Gastrocnemius medialis (tissue), 4 donors: ENCODE measurements around the gene CCDC85B. TPM values are rescaled to one million over a fixed set of nuclear protein-coding genes. Genes with fewer than 3 reads are reported as not detected.

Experiments used
- ATAC-seq, 2 donors: fragments of 150-250 bp; one replicate each; pipeline ENCODE4 v1.9.1; 2016
- DNase-seq, 2 donors: peaks; one replicate each; pipeline ENCODE4 v3.0.0-alpha.2; 2019
- H3K27ac ChIP-seq, 4 donors: fragments of 200-600 bp; sonication (generic); 1 replicate in 1 of 4; 2 replicates in 3 of 4; pipeline ENCODE4 v1.5.1; 2016 to 2018; ENCODE audit warnings: mild to moderate bottlenecking in 2 of 4, moderate library complexity in 1 of 4
- H3K27me3 ChIP-seq, 3 donors: fragments of 200-600 bp; sonication (generic) in 2 of 3; 1 replicate in 1 of 3; 2 replicates in 2 of 3; pipeline versions ENCODE4 v1.5.1 to v1.6.0; 2016 to 2019; ENCODE audit warnings: mild to moderate bottlenecking in 1 of 3, moderate library complexity in 1 of 3
- H3K36me3 ChIP-seq, 2 donors: fragments of 200-600 bp; sonication (generic) in 1 of 2; one replicate each; pipeline ENCODE4 v1.5.1; 2017 to 2018
- H3K4me1 ChIP-seq, 2 donors: fragments of 200-600 bp; sonication (generic) in 1 of 2; one replicate each; pipeline ENCODE4 v1.5.1; 2016 to 2017; ENCODE audit warnings: mild to moderate bottlenecking in 2 of 2
- H3K4me3 ChIP-seq, 4 donors: fragments of 200-600 bp; sonication (generic) in 3 of 4; 1 replicate in 1 of 4; 2 replicates in 3 of 4; pipeline ENCODE4 v1.5.1; 2016 to 2019; ENCODE audit warnings: mild to moderate bottlenecking in 2 of 4
- H3K9me3 ChIP-seq, 3 donors: fragments of 200-600 bp; sonication (generic) in 2 of 3; 1 replicate in 1 of 3; 2 replicates in 2 of 3; pipeline ENCODE4 v1.5.1; 2016 to 2019
- POLR2A ChIP-seq, 2 donors: fragments of 450-650 bp; IDR thresholded peaks; one replicate each; pipeline ENCODE4 v1.6.1; 2017; ENCODE audit warnings: antibody characterized with exemption in 2 of 2, mild to moderate bottlenecking in 2 of 2, moderate library complexity in 2 of 2
- in situ Hi-C, 4 donors: fragments of 200-750 bp; cut with MboI; loops; one replicate each; pipeline versions ENCODE4 v1.15.0 to v1.8.0; 2017; ENCODE audit warnings: low sequenced_read_pairs in 4 of 4
- intact Hi-C: fragments of 100-400 bp; cut with DNase I; formaldehyde crosslinking; loops from one replicate; pipeline ENCODE4 v1.15.1; 2023; ENCODE audit warnings: low total_unique reads
- total RNA-seq, 4 donors: library from RNA; depleted of rRNA; stranded (reverse); fragments of >200 nt; gene quantifications; one replicate each; pipeline versions ENCODE4 v1.1.0 to v1.2.3, GENCODE V29; 2016
- TF ChIP-seq, protein P1 (sequence below), 5 experiments: fragments of 450-650 bp in 3 of 5; fragments of 200-600 bp in 2 of 5; sonication (generic) in 2 of 5; IDR thresholded peaks in 4 of 5; conservative IDR thresholded peaks in 1 of 5; 1 replicate in 4 of 5; 2 replicates in 1 of 5; pipeline ENCODE4 v1.5.1; 2016 to 2019; ENCODE audit warnings: antibody characterized with exemption in 5 of 5, mild to moderate bottlenecking in 3 of 5, moderate library complexity in 3 of 5

Gene CCDC85B
- total RNA-seq, 4 donors from 2014 or later, result 25.4 to 81.3 (median 42.4) TPM

DNA sequence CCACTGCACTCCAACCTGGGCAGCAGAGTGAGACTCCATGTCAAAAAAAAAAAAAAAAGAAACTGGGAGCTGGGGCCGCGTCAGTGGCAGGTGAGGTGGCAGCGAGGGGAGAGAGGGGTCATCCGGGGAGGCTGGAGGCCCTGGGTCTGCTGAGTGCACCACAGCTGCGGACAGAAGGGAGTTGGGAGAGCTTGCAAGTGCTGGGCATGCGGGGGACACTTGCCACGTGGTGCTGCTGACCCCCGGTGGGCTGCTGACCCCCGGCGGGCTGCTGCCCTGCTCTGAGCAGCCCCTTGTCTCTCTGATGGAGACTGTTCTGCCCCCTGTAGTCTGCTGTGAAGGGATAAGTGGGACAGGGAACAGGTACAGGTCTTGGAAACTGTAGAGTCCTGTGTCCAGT lies 31.4 kb downstream of the CCDC85B start:
- H3K9me3 ChIP-seq, result no peaks in the 10 kb centered on the region
- no peak for DNase-seq
- TF ChIP-seq, protein P1, sequence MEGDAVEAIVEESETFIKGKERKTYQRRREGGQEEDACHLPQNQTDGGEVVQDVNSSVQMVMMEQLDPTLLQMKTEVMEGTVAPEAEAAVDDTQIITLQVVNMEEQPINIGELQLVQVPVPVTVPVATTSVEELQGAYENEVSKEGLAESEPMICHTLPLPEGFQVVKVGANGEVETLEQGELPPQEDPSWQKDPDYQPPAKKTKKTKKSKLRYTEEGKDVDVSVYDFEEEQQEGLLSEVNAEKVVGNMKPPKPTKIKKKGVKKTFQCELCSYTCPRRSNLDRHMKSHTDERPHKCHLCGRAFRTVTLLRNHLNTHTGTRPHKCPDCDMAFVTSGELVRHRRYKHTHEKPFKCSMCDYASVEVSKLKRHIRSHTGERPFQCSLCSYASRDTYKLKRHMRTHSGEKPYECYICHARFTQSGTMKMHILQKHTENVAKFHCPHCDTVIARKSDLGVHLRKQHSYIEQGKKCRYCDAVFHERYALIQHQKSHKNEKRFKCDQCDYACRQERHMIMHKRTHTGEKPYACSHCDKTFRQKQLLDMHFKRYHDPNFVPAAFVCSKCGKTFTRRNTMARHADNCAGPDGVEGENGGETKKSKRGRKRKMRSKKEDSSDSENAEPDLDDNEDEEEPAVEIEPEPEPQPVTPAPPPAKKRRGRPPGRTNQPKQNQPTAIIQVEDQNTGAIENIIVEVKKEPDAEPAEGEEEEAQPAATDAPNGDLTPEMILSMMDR (IDR thresholded peaks at IDR 0.05 in 4 of 5, conservative IDR thresholded peaks at IDR 0.05 in 1 of 5), result no peak
- TF ChIP-seq POLR2A (IDR thresholded peaks at IDR 0.05), result no peak
- H3K27me3 ChIP-seq, result no peaks in the 10 kb centered on the region
- no peak overlapping the region for H3K4me3 ChIP-seq
- ATAC-seq, result no peak
- intact Hi-C loops, result no loop called here
- H3K36me3 ChIP-seq, result peaks cover 0 to 26% of the 10 kb centered on the region in 2 donors
- in situ Hi-C loops, result no loop called here
- peaks cover 22 to 27% of the 10 kb centered on the region in 2 donors for H3K4me1 ChIP-seq
- H3K27ac ChIP-seq, result no peak overlapping the region

DNA sequence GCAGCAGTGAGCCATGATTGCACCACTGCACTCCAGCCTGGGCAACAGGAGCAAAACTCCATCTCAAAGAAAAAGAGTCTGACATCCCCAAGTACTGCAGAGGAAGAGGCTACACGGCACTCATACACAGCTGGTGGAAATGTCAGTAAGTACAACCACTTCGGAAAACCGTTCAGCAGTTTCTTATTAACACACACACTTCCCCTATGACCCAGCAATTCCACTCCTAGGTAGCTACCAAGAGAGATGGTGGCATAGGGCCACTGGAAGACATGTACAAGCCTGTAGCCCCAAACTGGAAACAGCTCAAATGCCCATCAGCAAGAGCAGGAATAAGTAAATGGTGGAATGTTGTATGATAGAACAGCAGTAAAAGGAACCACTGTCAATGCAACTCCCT lies 32.1 kb downstream of the CCDC85B start:
- peaks cover 15 to 21% of the 10 kb centered on the region in 2 donors for H3K4me1 ChIP-seq
- H3K27me3 ChIP-seq, result no peaks in the 10 kb centered on the region
- no peak overlapping the region for H3K4me3 ChIP-seq
- H3K9me3 ChIP-seq, result no peaks in the 10 kb centered on the region
- H3K36me3 ChIP-seq, result peaks cover 0 to 26% of the 10 kb centered on the region in 2 donors
- no peak overlapping the region for H3K27ac ChIP-seq
- intact Hi-C loops, result no loop called here
- in situ Hi-C loops, result no loop called here
- DNase-seq, result no peak
- no peak for ATAC-seq
- no peak for TF ChIP-seq POLR2A (IDR thresholded peaks at IDR 0.05)
- TF ChIP-seq, protein P1 (IDR thresholded peaks at IDR 0.05 in 4 of 5, conservative IDR thresholded peaks at IDR 0.05 in 1 of 5), result no peak

DNA sequence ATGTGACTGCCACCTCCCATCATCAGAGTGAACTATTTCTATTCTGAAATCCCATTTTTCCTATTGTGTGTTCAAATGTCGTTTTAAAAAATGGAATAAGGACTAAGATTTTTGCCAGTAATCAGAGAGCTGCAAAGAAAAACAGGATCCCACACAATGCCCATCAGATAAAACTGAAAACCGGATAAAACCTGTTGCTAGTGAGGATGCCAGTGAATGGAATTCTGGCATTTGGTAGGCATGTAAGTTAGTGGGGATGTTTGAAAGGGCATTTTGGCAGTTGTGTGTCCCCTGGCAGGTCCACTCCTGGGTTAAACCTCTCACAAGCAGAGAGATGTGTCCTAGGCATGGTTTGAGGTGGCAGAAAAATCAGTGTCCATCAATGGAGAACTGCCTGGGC lies 34.9 kb downstream of the CCDC85B start:
- ATAC-seq (no peak), DNase-seq (no peak)
- H3K4me3 ChIP-seq, result no peak overlapping the region
- no peak for TF ChIP-seq POLR2A (IDR thresholded peaks at IDR 0.05)
- TF ChIP-seq, protein P1 (IDR thresholded peaks at IDR 0.05 in 4 of 5, conservative IDR thresholded peaks at IDR 0.05 in 1 of 5), result no peak
- H3K4me1 ChIP-seq, result peaks cover 4 to 7% of the 10 kb centered on the region in 2 donors
- no peaks in the 10 kb centered on the region for H3K27me3 ChIP-seq
- intact Hi-C loops (no loop called here), in situ Hi-C loops (no loop called here)
- H3K27ac ChIP-seq, result no peak overlapping the region
- no peaks in the 10 kb centered on the region for H3K9me3 ChIP-seq
- peaks cover 0 to 26% of the 10 kb centered on the region in 2 donors for H3K36me3 ChIP-seq

DNA sequence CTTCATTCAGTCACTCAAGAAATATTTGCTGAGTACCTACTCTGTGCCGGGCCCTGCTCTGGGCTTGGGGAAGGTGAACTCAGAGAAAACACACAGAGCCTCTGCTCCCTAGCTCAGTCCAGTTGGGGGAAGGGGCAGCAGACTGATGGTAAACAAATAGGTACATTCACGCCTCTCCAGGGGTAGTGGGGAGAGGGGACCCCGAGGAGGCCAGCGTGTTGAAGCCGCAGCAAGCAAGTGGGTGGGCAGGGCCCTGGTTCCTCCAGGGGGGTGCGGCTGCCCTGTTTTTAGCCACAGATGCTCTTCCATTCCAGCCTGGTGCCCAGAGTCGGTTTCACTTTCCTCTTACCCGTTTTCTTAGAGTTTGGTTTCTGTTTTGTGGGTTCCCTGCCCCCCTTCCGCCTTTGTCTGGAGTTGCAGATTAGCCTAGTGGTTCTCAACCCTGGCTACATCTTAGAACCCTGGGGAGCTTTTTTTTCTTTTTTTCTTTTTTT lies 37.5 kb downstream of the CCDC85B start:
- TF ChIP-seq, protein P1 (IDR thresholded peaks at IDR 0.05 in 4 of 5, conservative IDR thresholded peaks at IDR 0.05 in 1 of 5), result no peak
- no peak for TF ChIP-seq POLR2A (IDR thresholded peaks at IDR 0.05)
- H3K27me3 ChIP-seq, result no peaks in the 10 kb centered on the region
- peaks cover 0 to 5% of the 10 kb centered on the region in 2 donors for H3K36me3 ChIP-seq
- no peaks in the 10 kb centered on the region for H3K9me3 ChIP-seq
- in situ Hi-C loops (no loop called here), intact Hi-C loops (no loop called here)
- H3K4me1 ChIP-seq, result no peaks in the 10 kb centered on the region
- no peak for ATAC-seq
- DNase-seq, result no peak
- no peak overlapping the region for H3K4me3 ChIP-seq
- H3K27ac ChIP-seq, result no peak overlapping the region

DNA sequence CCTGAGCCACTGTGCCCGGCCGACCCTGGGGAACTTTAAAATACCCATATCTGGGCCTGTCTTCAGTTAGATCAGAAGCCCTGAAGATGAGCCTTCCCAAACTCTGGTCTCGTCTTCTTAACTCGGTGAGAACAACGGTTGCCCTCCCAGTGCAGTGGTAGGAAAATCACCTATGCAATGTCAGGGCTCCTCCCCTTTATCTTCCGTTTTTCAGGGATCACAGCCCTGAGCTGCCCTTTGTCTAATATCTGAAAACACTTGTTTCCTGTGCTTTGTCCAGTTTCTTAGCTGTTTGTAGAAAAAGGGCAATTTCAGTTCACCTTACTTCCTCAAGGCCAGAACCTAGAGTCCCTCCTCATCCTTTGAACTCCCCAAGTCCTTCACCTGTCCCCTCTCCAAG lies 38.2 kb downstream of the CCDC85B start:
- no peaks in the 10 kb centered on the region for H3K36me3 ChIP-seq
- no peaks in the 10 kb centered on the region for H3K27me3 ChIP-seq
- no peaks in the 10 kb centered on the region for H3K9me3 ChIP-seq
- TF ChIP-seq POLR2A (IDR thresholded peaks at IDR 0.05), result no peak
- H3K4me3 ChIP-seq, result no peak overlapping the region
- DNase-seq, result no peak
- H3K27ac ChIP-seq, result no peak overlapping the region
- in situ Hi-C loops (no loop called here), intact Hi-C loops (no loop called here)
- no peak for ATAC-seq
- H3K4me1 ChIP-seq, result no peaks in the 10 kb centered on the region
